Measurements from ENCODE around the gene CETP.

The CETP gene

GRCh38 chr16:56997931-56998330, 36.2 kb downstream of the CETP start:
- no peaks in the 10 kb centered on the region for H4K20me1 ChIP-seq (ENCODE audit: insufficient read depth)
- no peaks in the 10 kb centered on the region for H3K36me3 ChIP-seq (ENCODE audit: insufficient read depth)
- H3K4me3 ChIP-seq (IDR thresholded peaks at IDR 0.05; ENCODE audit: insufficient read depth, low read depth, low read length): no peak overlapping the region
- H3K9ac ChIP-seq: no peak overlapping the region
- no peaks in the 10 kb centered on the region for H3K27me3 ChIP-seq (ENCODE audit: insufficient read depth, low read depth)
- TF ChIP-seq CTCF (conservative IDR thresholded peaks at IDR 0.05; ENCODE audit: low read depth, low read length): no peak
- H3K27ac ChIP-seq: no peak overlapping the region
- no peak overlapping the region for H3K4me2 ChIP-seq
- H3K79me2 ChIP-seq (ENCODE audit: insufficient read depth, low read depth): no peaks in the 10 kb centered on the region
- H3K4me1 ChIP-seq (ENCODE audit: low read depth, poor library complexity, severe bottlenecking): peaks cover 15% of the 10 kb centered on the region
- no peak overlapping the region for H2AFZ ChIP-seq (ENCODE audit: low read depth)

DNA sequence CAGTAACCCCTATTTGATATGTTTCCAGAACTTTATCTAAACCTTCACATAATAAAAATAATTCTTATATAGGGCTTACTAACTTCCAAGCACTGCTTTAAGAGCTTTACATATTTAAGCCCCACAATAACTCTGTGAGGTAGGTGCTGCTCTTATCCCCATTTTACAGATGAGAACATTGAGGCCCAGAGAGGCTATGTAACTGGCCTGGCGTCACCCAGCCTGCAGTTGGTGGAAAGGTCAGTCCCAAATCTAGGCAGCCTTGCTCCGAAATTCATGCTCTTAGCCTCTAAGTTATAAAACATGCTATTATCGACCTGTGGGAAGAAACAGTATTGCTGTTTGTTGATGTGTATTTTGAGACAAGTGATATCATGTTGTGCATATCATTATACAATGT, 36.6 kb downstream of the CETP start:
- H3K4me1 ChIP-seq (ENCODE audit: low read depth, poor library complexity, severe bottlenecking): peaks cover 15% of the 10 kb centered on the region
- H3K9ac ChIP-seq: no peak overlapping the region
- no peaks in the 10 kb centered on the region for H4K20me1 ChIP-seq (ENCODE audit: insufficient read depth)
- no peaks in the 10 kb centered on the region for H3K79me2 ChIP-seq (ENCODE audit: insufficient read depth, low read depth)
- peak overlapping the region; percentile 7; the same call in 1 of the 2 replicates for H3K4me2 ChIP-seq
- H2AFZ ChIP-seq (ENCODE audit: low read depth): no peak overlapping the region
- no peaks in the 10 kb centered on the region for H3K36me3 ChIP-seq (ENCODE audit: insufficient read depth)
- H3K27me3 ChIP-seq (ENCODE audit: insufficient read depth, low read depth): no peaks in the 10 kb centered on the region
- H3K4me3 ChIP-seq (IDR thresholded peaks at IDR 0.05; ENCODE audit: insufficient read depth, low read depth, low read length): no peak overlapping the region
- no peak for TF ChIP-seq CTCF (conservative IDR thresholded peaks at IDR 0.05; ENCODE audit: low read depth, low read length)
- H3K27ac ChIP-seq: no peak overlapping the region

DNA sequence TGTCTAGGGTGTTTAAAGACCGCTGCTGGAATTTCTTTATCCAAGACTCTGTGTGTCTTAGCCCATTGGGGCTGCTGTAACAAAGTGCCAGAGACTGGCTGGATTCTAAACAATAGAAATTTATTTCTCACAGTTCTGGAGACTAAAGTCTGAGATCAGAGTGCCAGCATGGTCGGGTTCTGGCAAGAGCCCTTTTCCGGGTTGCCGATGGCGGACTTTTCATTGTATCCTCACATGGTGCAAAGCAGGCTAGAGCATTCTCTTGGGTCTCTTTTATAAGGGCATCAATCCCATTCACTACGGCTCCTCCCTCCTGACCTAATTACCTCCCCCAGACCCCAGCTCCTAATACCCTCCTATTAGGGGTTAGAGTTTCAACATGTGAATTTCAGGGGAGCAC, 37.1 kb downstream of the CETP start:
- no peaks in the 10 kb centered on the region for H3K79me2 ChIP-seq (ENCODE audit: insufficient read depth, low read depth)
- no peaks in the 10 kb centered on the region for H3K27me3 ChIP-seq (ENCODE audit: insufficient read depth, low read depth)
- H3K4me3 ChIP-seq (IDR thresholded peaks at IDR 0.05; ENCODE audit: insufficient read depth, low read depth, low read length): no peak overlapping the region
- no peaks in the 10 kb centered on the region for H3K36me3 ChIP-seq (ENCODE audit: insufficient read depth)
- no peak for TF ChIP-seq CTCF (conservative IDR thresholded peaks at IDR 0.05; ENCODE audit: low read depth, low read length)
- no peak overlapping the region for H3K9ac ChIP-seq
- no peak overlapping the region for H2AFZ ChIP-seq (ENCODE audit: low read depth)
- H3K27ac ChIP-seq: no peak overlapping the region
- H3K4me1 ChIP-seq (ENCODE audit: low read depth, poor library complexity, severe bottlenecking): peaks cover 15% of the 10 kb centered on the region
- H4K20me1 ChIP-seq (ENCODE audit: insufficient read depth): no peaks in the 10 kb centered on the region
- H3K4me2 ChIP-seq: peak overlapping the region; percentile 7; the same call in 1 of the 2 replicates

GRCh38 chr16:56999409-57000270, 37.9 kb downstream of the CETP start:
- H3K36me3 ChIP-seq (ENCODE audit: insufficient read depth): no peaks in the 10 kb centered on the region
- H3K27ac ChIP-seq: no peak overlapping the region
- no peak overlapping the region for H3K4me3 ChIP-seq (IDR thresholded peaks at IDR 0.05; ENCODE audit: insufficient read depth, low read depth, low read length)
- no peak overlapping the region for H3K9ac ChIP-seq
- H3K27me3 ChIP-seq (ENCODE audit: insufficient read depth, low read depth): no peaks in the 10 kb centered on the region
- H2AFZ ChIP-seq (ENCODE audit: low read depth): no peak overlapping the region
- H3K4me2 ChIP-seq: peak overlapping the region; percentile 7; the same call in 1 of the 2 replicates
- TF ChIP-seq CTCF (conservative IDR thresholded peaks at IDR 0.05; ENCODE audit: low read depth, low read length): no peak
- H4K20me1 ChIP-seq (ENCODE audit: insufficient read depth): no peaks in the 10 kb centered on the region
- no peaks in the 10 kb centered on the region for H3K79me2 ChIP-seq (ENCODE audit: insufficient read depth, low read depth)
- H3K4me1 ChIP-seq (ENCODE audit: low read depth, poor library complexity, severe bottlenecking): peaks cover 15% of the 10 kb centered on the region
